ENCODE data around the gene DYDC2.

- TF ChIP-seq CTCF (IDR thresholded peaks at IDR 0.05; ENCODE audit: low read length) (no peak), EZH2 (optimal IDR thresholded peaks at IDR 0.05; ENCODE audit: low read depth, low read length) (no peak), EZH2phosphoT487 (IDR thresholded peaks at IDR 0.05; ENCODE audit: low read length) (no peak)
Measured at GRCh38 chr10:80380185-80380584, 23.6 kb downstream of the DYDC2 start.

Measured in MM.1S (cell line).